HepG2 (cell line): ENCODE results near the gene MPST. TPM values are rescaled to one million over a fixed set of nuclear protein-coding genes. Genes with fewer than 3 reads are reported as not detected.

Experiments
- FOXM1 ChIP-seq: sonication (generic); formaldehyde crosslinking; IDR thresholded peaks from 2 replicates; pipeline ENCODE4 v1.5.0; 2020; ENCODE audit warnings: missing genetic modification reagents
- KAT7 ChIP-seq: IDR thresholded peaks from 2 replicates; pipeline ENCODE4 v1.6.1; 2018; ENCODE audit warnings: borderline replicate concordance, missing compliant biosample characterization
- KDM1A ChIP-seq: IDR thresholded peaks from 2 replicates; pipeline ENCODE4 v1.6.1; 2016; ENCODE audit warnings: missing compliant biosample characterization
- MTF2 ChIP-seq: sonication (generic); formaldehyde crosslinking; IDR thresholded peaks from 2 replicates; pipeline ENCODE4 v1.5.0; 2020; ENCODE audit warnings: missing genetic modification reagents, borderline replicate concordance
- RFX5 ChIP-seq: IDR thresholded peaks from 2 replicates; pipeline ENCODE4 v1.6.1; 2011; ENCODE audit warnings: low read depth, low read length, improper control_type of control experiment
- SAFB2 ChIP-seq: sonication (generic); formaldehyde crosslinking; IDR thresholded peaks from 2 replicates; pipeline ENCODE4 v1.5.1; 2020; ENCODE audit warnings: missing genetic modification reagents, low read depth, mild to moderate bottlenecking, borderline replicate concordance
- SIN3A ChIP-seq: IDR thresholded peaks from 2 replicates; pipeline ENCODE4 v1.6.1; 2011; ENCODE audit warnings: low read depth, mild to moderate bottlenecking, control low read depth, low read length, borderline replicate concordance
- SRY ChIP-seq: sonication (generic); formaldehyde crosslinking; IDR thresholded peaks from 2 replicates; pipeline ENCODE4 v1.8.0; 2022; ENCODE audit warnings: mild to moderate bottlenecking, missing genetic modification reagents
- ZFP62 ChIP-seq: sonication (generic); formaldehyde crosslinking; IDR thresholded peaks from 2 replicates; pipeline ENCODE4 v1.4.0; 2020; ENCODE audit warnings: missing genetic modification reagents
- ZFP90 ChIP-seq: sonication (generic); formaldehyde crosslinking; IDR thresholded peaks from 2 replicates; pipeline ENCODE4 v1.8.0; 2022; ENCODE audit warnings: missing genetic modification reagents, mild to moderate bottlenecking, inconsistent platforms, borderline replicate concordance
- ZNF136 ChIP-seq: sonication (generic); formaldehyde crosslinking; IDR thresholded peaks from 2 replicates; pipeline ENCODE4 v1.8.1; 2022; ENCODE audit warnings: low read depth, mild to moderate bottlenecking, moderate library complexity, missing genetic modification reagents
- ZNF292 ChIP-seq: sonication (generic); formaldehyde crosslinking; IDR thresholded peaks from 2 replicates; pipeline ENCODE4 v1.8.1; 2022; ENCODE audit warnings: mild to moderate bottlenecking, low read depth, missing genetic modification reagents, borderline replicate concordance
- ZNF33A ChIP-seq: sonication (generic); formaldehyde crosslinking; IDR thresholded peaks from 2 replicates; pipeline ENCODE4 v1.5.1; 2020; ENCODE audit warnings: missing genetic modification reagents, mild to moderate bottlenecking, moderate library complexity, borderline replicate concordance
- ZNF780A ChIP-seq: sonication (generic); formaldehyde crosslinking; IDR thresholded peaks from 2 replicates; pipeline ENCODE4 v1.8.0; 2022; ENCODE audit warnings: mild to moderate bottlenecking, missing genetic modification reagents, moderate library complexity
- ZZZ3 ChIP-seq: sonication (generic); formaldehyde crosslinking; IDR thresholded peaks from 2 replicates; pipeline ENCODE4 v1.4.0; 2020; ENCODE audit warnings: missing genetic modification reagents, mild to moderate bottlenecking, borderline replicate concordance
- polyA plus RNA-seq, 8 experiments: library from polyadenylated mRNA; depleted of rRNA in 3 of 8; stranded (reverse) in 7 of 8; unstranded in 1 of 8; fragments of >200 nt; fragmentation: Illumina TruSeq in 4 of 8; extraction: Trizol in 4 of 8; gene quantifications; 2 replicates each; pipeline versions ENCODE4 v1.2.1 to v1.2.3, GENCODE V29; 2011 to 2016; ENCODE audit warnings: low read depth in 4 of 8, missing spikeins in 1 of 8, mixed read lengths in 1 of 8; ENCODE audit not compliant: insufficient read depth in 1 of 8
- total RNA-seq, 5 experiments: library from RNA; depleted of rRNA; stranded (reverse); fragments of >200 nt; fragmentation: Illumina TruSeq; extraction: Trizol; gene quantifications; 2 replicates each; pipeline ENCODE4 v1.2.3, GENCODE V29; 2016; ENCODE audit warnings: low read depth in 1 of 5
- TF ChIP-seq, protein P1 (sequence below): sonication (generic); formaldehyde crosslinking; IDR thresholded peaks from 2 replicates; pipeline ENCODE4 v1.5.0; 2020; ENCODE audit warnings: missing genetic modification reagents
- TF ChIP-seq, protein P2 (sequence below): sonication (generic); formaldehyde crosslinking; IDR thresholded peaks from 2 replicates; pipeline ENCODE4 v1.4.0; 2020; ENCODE audit warnings: missing genetic modification reagents, borderline replicate concordance
- TF ChIP-seq, protein P3 (sequence below): sonication (generic); formaldehyde crosslinking; IDR thresholded peaks from 2 replicates; pipeline ENCODE4 v1.5.0; 2020; ENCODE audit warnings: mild to moderate bottlenecking, low read depth, missing genetic modification reagents, borderline replicate concordance
- TF ChIP-seq, protein P4 (sequence below): IDR thresholded peaks from 2 replicates; pipeline ENCODE4 v1.6.1; 2016

Gene MPST
- total and polyA plus RNA-seq, 2 of the 13 experiments (the other 11 are each of a cell fraction or from before 2014, with no cell fraction given) = 133 to 141 TPM

DNA sequence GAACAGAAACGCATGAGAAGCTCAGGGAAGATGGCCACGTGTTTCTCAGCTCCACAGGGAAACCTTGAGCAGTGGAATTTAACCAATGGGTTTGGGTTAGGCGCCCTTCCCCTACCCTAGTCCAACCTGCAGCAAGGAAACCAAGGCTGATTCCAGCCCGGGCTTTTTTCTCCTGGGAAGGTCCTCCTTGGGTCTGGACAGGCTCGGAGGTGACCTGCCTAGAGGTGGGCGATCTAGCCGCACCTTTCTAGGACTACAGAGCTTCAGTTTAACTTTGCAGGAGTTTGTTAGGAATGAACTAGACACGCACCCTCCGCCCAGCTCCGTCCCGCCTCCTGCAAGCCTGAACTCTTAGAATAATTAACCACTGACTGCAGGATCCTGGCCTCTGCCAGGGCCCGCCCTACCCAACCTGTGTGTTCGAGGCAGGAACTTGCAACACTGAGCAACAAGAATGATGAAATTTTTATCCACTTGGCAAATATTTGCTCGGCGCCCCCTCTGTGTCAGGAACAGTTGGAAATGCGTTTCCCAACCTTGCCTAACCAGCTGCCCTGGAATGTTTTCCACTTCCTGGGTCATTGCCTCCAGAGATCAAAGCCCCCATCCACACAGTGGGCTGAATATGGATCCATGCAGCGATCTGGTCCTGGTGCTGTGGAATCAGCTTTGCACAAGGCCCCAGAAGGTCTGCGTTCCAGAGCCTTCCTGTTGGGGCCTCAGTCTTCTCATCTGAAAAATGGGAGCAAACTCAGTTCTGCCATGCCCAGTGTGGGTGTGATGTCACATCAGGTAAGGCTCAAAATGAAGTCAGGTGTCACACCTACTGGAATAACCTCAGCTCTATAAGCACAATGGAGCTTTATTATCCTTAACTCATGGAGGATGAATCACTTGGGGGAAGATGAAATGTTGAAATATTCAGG is 13.3 kb downstream of the MPST start (continued):
- TF ChIP-seq ZNF136 (CRISPR knock-in tag) (no peak; the same call in 1 of the 2 replicates), SIN3A (no peak; the same call in 1 of the 2 replicates), ZZZ3 (CRISPR knock-in tag) (no peak; the same call in 1 of the 2 replicates), ZNF33A (no peak; the same call in 1 of the 2 replicates), ZFP90 (CRISPR knock-in tag) (no peak; the same call in 1 of the 2 replicates), KDM1A (CRISPR knock-in tag) (peak; percentile 100), ZFP62 (CRISPR knock-in tag) (no peak), MTF2 (no peak), ZNF292 (peak; percentile 97; the same call in 1 of the 2 replicates), ZNF780A (CRISPR knock-in tag) (peak; percentile 94), RFX5 (no peak), FOXM1 (CRISPR knock-in tag) (no peak), SRY (peak; percentile 87; the same call in 1 of the 2 replicates), KAT7 (CRISPR knock-in tag) (no peak), SAFB2 (no peak)
- TF ChIP-seq, protein P1, sequence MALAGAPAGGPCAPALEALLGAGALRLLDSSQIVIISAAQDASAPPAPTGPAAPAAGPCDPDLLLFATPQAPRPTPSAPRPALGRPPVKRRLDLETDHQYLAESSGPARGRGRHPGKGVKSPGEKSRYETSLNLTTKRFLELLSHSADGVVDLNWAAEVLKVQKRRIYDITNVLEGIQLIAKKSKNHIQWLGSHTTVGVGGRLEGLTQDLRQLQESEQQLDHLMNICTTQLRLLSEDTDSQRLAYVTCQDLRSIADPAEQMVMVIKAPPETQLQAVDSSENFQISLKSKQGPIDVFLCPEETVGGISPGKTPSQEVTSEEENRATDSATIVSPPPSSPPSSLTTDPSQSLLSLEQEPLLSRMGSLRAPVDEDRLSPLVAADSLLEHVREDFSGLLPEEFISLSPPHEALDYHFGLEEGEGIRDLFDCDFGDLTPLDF (CRISPR knock-in tag) = no peak
- TF ChIP-seq, protein P2, sequence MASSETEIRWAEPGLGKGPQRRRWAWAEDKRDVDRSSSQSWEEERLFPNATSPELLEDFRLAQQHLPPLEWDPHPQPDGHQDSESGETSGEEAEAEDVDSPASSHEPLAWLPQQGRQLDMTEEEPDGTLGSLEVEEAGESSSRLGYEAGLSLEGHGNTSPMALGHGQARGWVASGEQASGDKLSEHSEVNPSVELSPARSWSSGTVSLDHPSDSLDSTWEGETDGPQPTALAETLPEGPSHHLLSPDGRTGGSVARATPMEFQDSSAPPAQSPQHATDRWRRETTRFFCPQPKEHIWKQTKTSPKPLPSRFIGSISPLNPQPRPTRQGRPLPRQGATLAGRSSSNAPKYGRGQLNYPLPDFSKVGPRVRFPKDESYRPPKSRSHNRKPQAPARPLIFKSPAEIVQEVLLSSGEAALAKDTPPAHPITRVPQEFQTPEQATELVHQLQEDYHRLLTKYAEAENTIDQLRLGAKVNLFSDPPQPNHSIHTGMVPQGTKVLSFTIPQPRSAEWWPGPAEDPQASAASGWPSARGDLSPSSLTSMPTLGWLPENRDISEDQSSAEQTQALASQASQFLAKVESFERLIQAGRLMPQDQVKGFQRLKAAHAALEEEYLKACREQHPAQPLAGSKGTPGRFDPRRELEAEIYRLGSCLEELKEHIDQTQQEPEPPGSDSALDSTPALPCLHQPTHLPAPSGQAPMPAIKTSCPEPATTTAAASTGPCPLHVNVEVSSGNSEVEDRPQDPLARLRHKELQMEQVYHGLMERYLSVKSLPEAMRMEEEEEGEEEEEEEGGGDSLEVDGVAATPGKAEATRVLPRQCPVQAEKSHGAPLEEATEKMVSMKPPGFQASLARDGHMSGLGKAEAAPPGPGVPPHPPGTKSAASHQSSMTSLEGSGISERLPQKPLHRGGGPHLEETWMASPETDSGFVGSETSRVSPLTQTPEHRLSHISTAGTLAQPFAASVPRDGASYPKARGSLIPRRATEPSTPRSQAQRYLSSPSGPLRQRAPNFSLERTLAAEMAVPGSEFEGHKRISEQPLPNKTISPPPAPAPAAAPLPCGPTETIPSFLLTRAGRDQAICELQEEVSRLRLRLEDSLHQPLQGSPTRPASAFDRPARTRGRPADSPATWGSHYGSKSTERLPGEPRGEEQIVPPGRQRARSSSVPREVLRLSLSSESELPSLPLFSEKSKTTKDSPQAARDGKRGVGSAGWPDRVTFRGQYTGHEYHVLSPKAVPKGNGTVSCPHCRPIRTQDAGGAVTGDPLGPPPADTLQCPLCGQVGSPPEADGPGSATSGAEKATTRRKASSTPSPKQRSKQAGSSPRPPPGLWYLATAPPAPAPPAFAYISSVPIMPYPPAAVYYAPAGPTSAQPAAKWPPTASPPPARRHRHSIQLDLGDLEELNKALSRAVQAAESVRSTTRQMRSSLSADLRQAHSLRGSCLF (CRISPR knock-in tag) = no peak
- TF ChIP-seq, protein P3, sequence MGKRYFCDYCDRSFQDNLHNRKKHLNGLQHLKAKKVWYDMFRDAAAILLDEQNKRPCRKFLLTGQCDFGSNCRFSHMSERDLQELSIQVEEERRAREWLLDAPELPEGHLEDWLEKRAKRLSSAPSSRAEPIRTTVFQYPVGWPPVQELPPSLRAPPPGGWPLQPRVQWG = no peak
- TF ChIP-seq, protein P4, sequence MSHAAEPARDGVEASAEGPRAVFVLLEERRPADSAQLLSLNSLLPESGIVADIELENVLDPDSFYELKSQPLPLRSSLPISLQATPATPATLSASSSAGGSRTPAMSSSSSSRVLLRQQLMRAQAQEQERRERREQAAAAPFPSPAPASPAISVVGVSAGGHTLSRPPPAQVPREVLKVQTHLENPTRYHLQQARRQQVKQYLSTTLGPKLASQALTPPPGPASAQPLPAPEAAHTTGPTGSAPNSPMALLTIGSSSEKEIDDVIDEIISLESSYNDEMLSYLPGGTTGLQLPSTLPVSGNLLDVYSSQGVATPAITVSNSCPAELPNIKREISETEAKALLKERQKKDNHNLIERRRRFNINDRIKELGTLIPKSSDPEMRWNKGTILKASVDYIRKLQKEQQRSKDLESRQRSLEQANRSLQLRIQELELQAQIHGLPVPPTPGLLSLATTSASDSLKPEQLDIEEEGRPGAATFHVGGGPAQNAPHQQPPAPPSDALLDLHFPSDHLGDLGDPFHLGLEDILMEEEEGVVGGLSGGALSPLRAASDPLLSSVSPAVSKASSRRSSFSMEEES (CRISPR knock-in tag) = peak; percentile 90
